Peyer's patch (tissue), 4 donors: ENCODE results near the gene PIGQ.

Experiments
- POLR2A ChIP-seq, 2 donors: fragments of 450-650 bp; IDR thresholded peaks; one replicate each; pipeline ENCODE4 v1.5.1; 2017; ENCODE audit warnings: antibody characterized with exemption in 2 of 2, mild to moderate bottlenecking in 2 of 2, moderate library complexity in 2 of 2
- TF ChIP-seq, protein P1 (sequence below), 6 experiments: fragments of 450-650 bp in 4 of 6; fragments of 200-600 bp in 2 of 6; sonication (generic) in 1 of 6; IDR thresholded peaks; one replicate each; pipeline ENCODE4 v1.5.1; 2017 to 2019; ENCODE audit warnings: antibody characterized with exemption in 6 of 6, mild to moderate bottlenecking in 3 of 6, moderate library complexity in 1 of 6

GRCh38 chr16:561413-561794, 8.4 kb upstream of the PIGQ start:
- TF ChIP-seq POLR2A (IDR thresholded peaks at IDR 0.05), result no peak
- TF ChIP-seq, protein P1, sequence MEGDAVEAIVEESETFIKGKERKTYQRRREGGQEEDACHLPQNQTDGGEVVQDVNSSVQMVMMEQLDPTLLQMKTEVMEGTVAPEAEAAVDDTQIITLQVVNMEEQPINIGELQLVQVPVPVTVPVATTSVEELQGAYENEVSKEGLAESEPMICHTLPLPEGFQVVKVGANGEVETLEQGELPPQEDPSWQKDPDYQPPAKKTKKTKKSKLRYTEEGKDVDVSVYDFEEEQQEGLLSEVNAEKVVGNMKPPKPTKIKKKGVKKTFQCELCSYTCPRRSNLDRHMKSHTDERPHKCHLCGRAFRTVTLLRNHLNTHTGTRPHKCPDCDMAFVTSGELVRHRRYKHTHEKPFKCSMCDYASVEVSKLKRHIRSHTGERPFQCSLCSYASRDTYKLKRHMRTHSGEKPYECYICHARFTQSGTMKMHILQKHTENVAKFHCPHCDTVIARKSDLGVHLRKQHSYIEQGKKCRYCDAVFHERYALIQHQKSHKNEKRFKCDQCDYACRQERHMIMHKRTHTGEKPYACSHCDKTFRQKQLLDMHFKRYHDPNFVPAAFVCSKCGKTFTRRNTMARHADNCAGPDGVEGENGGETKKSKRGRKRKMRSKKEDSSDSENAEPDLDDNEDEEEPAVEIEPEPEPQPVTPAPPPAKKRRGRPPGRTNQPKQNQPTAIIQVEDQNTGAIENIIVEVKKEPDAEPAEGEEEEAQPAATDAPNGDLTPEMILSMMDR (IDR thresholded peaks at IDR 0.05), result no peak
